H1 (cell line): ENCODE measurements around the gene CTSH. TPM values are rescaled to one million over a fixed set of nuclear protein-coding genes. Genes with fewer than 3 reads are reported as not detected.

Experiments used
- CTCF ChIA-PET: fragments of 300-600 bp; sonication (Branson Sonifier 250); formaldehyde crosslinking; loops from one replicate; lab custom pipeline; 2021; ENCODE audit not compliant: partially characterized antibody; lab: Charles Lee
- POLR2A ChIA-PET: fragments of 300-600 bp; sonication (Branson Sonifier 250); formaldehyde crosslinking; loops from one replicate; lab custom pipeline; 2021; ENCODE audit warnings: inconsistent platforms; ENCODE audit not compliant: partially characterized antibody; lab: Charles Lee
- DNase-seq, 2 experiments: peaks; one replicate each; pipeline versions ENCODE4 v3.0.0 to v3.0.0-alpha.2; 2010 to 2022; ENCODE audit warnings: low spot score in 2 of 2, low read depth in 1 of 2, mixed read lengths in 1 of 2
- FAIRE-seq: peaks from 2 replicates; lab custom pipeline; 2011; peaks lifted over from hg19 to GRCh38; lab: Jason Lieb, UNC
- H2AFZ ChIP-seq: 2 replicates; pipeline ENCODE4 v1.8.1; 2012; ENCODE audit warnings: low read length, inconsistent platforms
- H2AK5ac ChIP-seq: 2 replicates; pipeline ENCODE4 v1.6.1; 2013; ENCODE audit warnings: low read depth, low read length
- H2BK120ac ChIP-seq: replicated peaks from 2 replicates; pipeline ENCODE3; 2013; ENCODE audit warnings: low read depth, low read length, inconsistent platforms
- H2BK12ac ChIP-seq: 2 replicates; pipeline ENCODE4 v1.6.1; 2013; ENCODE audit warnings: low read depth, low read length
- H2BK15ac ChIP-seq: 2 replicates; pipeline ENCODE4 v1.6.1; 2013; ENCODE audit warnings: low read length
- H2BK20ac ChIP-seq: 2 replicates; pipeline ENCODE4 v1.6.1; 2013; ENCODE audit warnings: low read length
- H2BK5ac ChIP-seq: 2 replicates; pipeline ENCODE4 v1.6.1; 2013; ENCODE audit warnings: low read depth, low read length
- H3K14ac ChIP-seq: 2 replicates; pipeline ENCODE4 v1.6.1; 2013; ENCODE audit warnings: inconsistent platforms; ENCODE audit not compliant: insufficient read length
- H3K18ac ChIP-seq: 2 replicates; pipeline ENCODE4 v1.6.1; 2013; ENCODE audit warnings: low read length; ENCODE audit errors: extremely low read depth
- H3K23ac ChIP-seq: 2 replicates; pipeline ENCODE4 v1.6.1; 2013; ENCODE audit warnings: inconsistent platforms; ENCODE audit not compliant: insufficient read length
- H3K23me2 ChIP-seq: 2 replicates; pipeline ENCODE4 v1.6.1; 2013; ENCODE audit warnings: low read depth, low read length
- H3K27ac ChIP-seq: 2 replicates; pipeline ENCODE4 v1.6.1; 2011; ENCODE audit warnings: low read depth, low read length, inconsistent platforms
- H3K27me3 ChIP-seq, 4 experiments: replicated peaks in 1 of 4; 1 replicate in 1 of 4; 2 replicates in 3 of 4; pipeline versions ENCODE4 v1.6.1 to v1.8.1; 2011 to 2013; ENCODE audit warnings: low read length in 3 of 4, mild to moderate bottlenecking in 3 of 4, inconsistent platforms in 2 of 4, mixed read lengths in 2 of 4, moderate library complexity in 1 of 4; ENCODE audit not compliant: control insufficient read depth in 3 of 4, insufficient read depth in 3 of 4; ENCODE audit errors: extremely low read depth in 1 of 4
- H3K36me3 ChIP-seq, 4 experiments: 2 replicates each; pipeline versions ENCODE4 v1.6.1 to v1.8.1; 2011 to 2013; ENCODE audit warnings: mild to moderate bottlenecking in 4 of 4, low read length in 3 of 4, moderate library complexity in 2 of 4, control low read depth in 1 of 4, inconsistent platforms in 1 of 4; ENCODE audit not compliant: insufficient read depth in 4 of 4, control insufficient read depth in 2 of 4
- H3K4ac ChIP-seq: replicated peaks from 2 replicates; pipeline ENCODE3; 2013; ENCODE audit warnings: low read length, low read depth, mixed read lengths, inconsistent platforms; ENCODE audit not compliant: insufficient read length
- H3K4me1 ChIP-seq, 4 experiments: replicated peaks in 1 of 4; 1 replicate in 1 of 4; 2 replicates in 3 of 4; pipeline versions ENCODE4 v1.6.1 to v1.8.1; 2011 to 2013; ENCODE audit warnings: low read length in 3 of 4, inconsistent platforms in 2 of 4, mixed read lengths in 1 of 4; ENCODE audit not compliant: insufficient read depth in 4 of 4, control insufficient read depth in 3 of 4
- H3K4me2 ChIP-seq, 2 experiments: 2 replicates each; pipeline versions ENCODE4 v1.6.1 to v1.8.1; 2011 to 2013; ENCODE audit warnings: low read depth in 2 of 2, low read length in 2 of 2, control low read depth in 1 of 2, inconsistent platforms in 1 of 2, mild to moderate bottlenecking in 1 of 2; ENCODE audit not compliant: insufficient read depth in 1 of 2
- H3K4me3 ChIP-seq, 4 experiments: fragments of 200-600, 300-600 bp in 1 of 4; sonication (generic), shearing (Covaris generic), sonication (Bioruptor Twin) in 1 of 4; 2 replicates each; pipeline versions ENCODE4 v1.5.1 to v1.8.1; 2011 to 2016; ENCODE audit warnings: low read length in 4 of 4, low read depth in 3 of 4, control low read depth in 2 of 4, inconsistent platforms in 2 of 4, mild to moderate bottlenecking in 2 of 4, mixed read lengths in 1 of 4, moderate library complexity in 1 of 4; ENCODE audit not compliant: insufficient read depth in 2 of 4; ENCODE audit errors: extremely low read depth in 1 of 4
- H3K56ac ChIP-seq: replicated peaks from 2 replicates; pipeline ENCODE3; 2013; ENCODE audit warnings: low read depth, mild to moderate bottlenecking, mixed read lengths, low read length, inconsistent platforms; ENCODE audit not compliant: insufficient read length
- H3K79me1 ChIP-seq: 2 replicates; pipeline ENCODE4 v1.6.1; 2013; ENCODE audit warnings: low read depth, low read length, control low read depth
- H3K79me2 ChIP-seq, 2 experiments: 2 replicates each; pipeline versions ENCODE4 v1.6.1 to v1.8.1; 2012 to 2013; ENCODE audit warnings: low read length in 2 of 2, mild to moderate bottlenecking in 2 of 2, inconsistent platforms in 1 of 2; ENCODE audit not compliant: insufficient read depth in 2 of 2, control insufficient read depth in 1 of 2
- H3K9ac ChIP-seq, 4 experiments: replicated peaks in 1 of 4; 1 replicate in 1 of 4; 2 replicates in 3 of 4; pipeline versions ENCODE4 v1.6.1 to v1.8.1; 2011 to 2013; ENCODE audit warnings: low read depth in 3 of 4, low read length in 3 of 4, control low read depth in 2 of 4, mild to moderate bottlenecking in 2 of 4, moderate library complexity in 2 of 4, inconsistent platforms in 1 of 4; ENCODE audit errors: extremely low read depth in 1 of 4
- H3K9me3 ChIP-seq, 2 experiments: 2 replicates each; pipeline versions ENCODE4 v1.6.1 to v1.8.1; 2012 to 2013; ENCODE audit warnings: mild to moderate bottlenecking in 2 of 2, moderate library complexity in 2 of 2, control low read depth in 1 of 2, inconsistent platforms in 1 of 2, low read depth in 1 of 2, low read length in 1 of 2, mixed read lengths in 1 of 2; ENCODE audit not compliant: insufficient read depth in 2 of 2
- H4K20me1 ChIP-seq, 2 experiments: replicated peaks in 1 of 2; 2 replicates each; pipeline versions ENCODE3 to v1.8.1; 2011 to 2013; ENCODE audit warnings: inconsistent platforms in 2 of 2, low read length in 2 of 2, mild to moderate bottlenecking in 1 of 2; ENCODE audit not compliant: insufficient read depth in 2 of 2, control insufficient read depth in 1 of 2
- H4K5ac ChIP-seq: 2 replicates; pipeline ENCODE4 v1.6.1; 2013; ENCODE audit warnings: low read length, low read depth, mixed read lengths, inconsistent platforms; ENCODE audit not compliant: insufficient read length
- H4K8ac ChIP-seq: 2 replicates; pipeline ENCODE4 v1.8.0; 2013; ENCODE audit warnings: mild to moderate bottlenecking, moderate library complexity, low read length, inconsistent platforms; ENCODE audit not compliant: insufficient read depth; ENCODE audit errors: extremely low read depth
- H4K91ac ChIP-seq: replicated peaks from 2 replicates; pipeline ENCODE3; 2013; ENCODE audit warnings: low read length, mixed read lengths, inconsistent platforms; ENCODE audit not compliant: insufficient read length
- BCL11A ChIP-seq, 2 experiments: IDR thresholded peaks; one replicate each; pipeline ENCODE4 v1.6.1; 2011; ENCODE audit warnings: low read depth in 2 of 2, low read length in 2 of 2, mild to moderate bottlenecking in 2 of 2
- HDAC6 ChIP-seq: IDR thresholded peaks from one replicate; pipeline ENCODE4 v1.7.1; 2012; ENCODE audit warnings: low read depth, mild to moderate bottlenecking, inconsistent platforms, low read length, moderate library complexity
- JUN ChIP-seq: IDR thresholded peaks from 2 replicates; pipeline ENCODE4 v1.6.1; 2011; ENCODE audit warnings: low read depth, mild to moderate bottlenecking, improper control_type of control experiment, low read length
- MAX ChIP-seq: IDR thresholded peaks from 2 replicates; pipeline ENCODE4 v1.6.1; 2012; ENCODE audit warnings: inconsistent platforms
- POU5F1 ChIP-seq: IDR thresholded peaks from 2 replicates; pipeline ENCODE4 v1.6.1; 2011; ENCODE audit warnings: low read depth, mild to moderate bottlenecking, low read length, moderate library complexity
- RAD21 ChIP-seq, 2 experiments: IDR thresholded peaks in 1 of 2; conservative IDR thresholded peaks in 1 of 2; 2 replicates each; pipeline ENCODE4 v1.6.1; 2011; ENCODE audit warnings: low read depth in 2 of 2, low read length in 2 of 2, improper control_type of control experiment in 1 of 2, inconsistent platforms in 1 of 2, mild to moderate bottlenecking in 1 of 2, moderate library complexity in 1 of 2
- TEAD4 ChIP-seq: IDR thresholded peaks from 2 replicates; pipeline ENCODE4 v1.6.1; 2012; ENCODE audit warnings: low read depth, low read length, inconsistent platforms, mixed read lengths
- USF2 ChIP-seq: IDR thresholded peaks from 2 replicates; pipeline ENCODE4 v1.6.1; 2011; ENCODE audit warnings: low read length, improper control_type of control experiment
- WGBS, 2 experiments: shearing (Covaris generic) in 1 of 2; methylation state at CpG; one replicate each; pipeline versions ENCODE4 v1.1.6 to v1.1.7; 2013 to 2015; ENCODE audit warnings: low lambda C conversion rate in 2 of 2, mixed read lengths in 2 of 2, inconsistent platforms in 1 of 2, low coverage in 1 of 2, missing lambda C conversion rate in 1 of 2; ENCODE audit not compliant: insufficient replicate concordance in 2 of 2, insufficient coverage in 1 of 2, insufficient read length in 1 of 2; ENCODE audit errors: extremely low coverage in 1 of 2, missing lambda C conversion rate in 1 of 2; 5-methylcytosine and 5-hydroxymethylcytosine counted together
- polyA plus RNA-seq, 7 experiments: library from polyadenylated mRNA; depleted of rRNA in 3 of 7; stranded (reverse) in 5 of 7; unstranded in 2 of 7; fragments of >200 nt in 5 of 7; fragments of 200-250 nt in 2 of 7; gene quantifications; 1 replicate in 5 of 7; 2 replicates in 1 of 7; 4 replicates in 1 of 7; pipeline versions ENCODE4 v1.2.1 to v1.2.3, GENCODE V29; 2011 to 2013; ENCODE audit warnings: missing spikeins in 2 of 7, mixed read lengths in 2 of 7
- total RNA-seq: library from RNA; stranded (reverse); fragmentation: NEBNext Ultra II Directional; extraction: Animal tissue kit (Norgen Biotek cat#: 25700); gene quantifications from 2 replicates; pipeline ENCODE4 v1.2.1, GENCODE V29; 2021
- TF ChIP-seq, protein P1 (sequence below): IDR thresholded peaks from 2 replicates; pipeline ENCODE4 v1.6.1; 2012; ENCODE audit warnings: inconsistent platforms

The CTSH gene
- total and polyA plus RNA-seq, 2 of the 8 experiments (the other 6 are each of a cell fraction or from before 2014, with no cell fraction given): 34.0 to 36.8 TPM

GRCh38 chr15:78906316-78906620 lies 38.6 kb downstream of the CTSH start:
- FAIRE-seq: no peak

More at GRCh38 chr15:78906316-78906620, 38.6 kb downstream of the CTSH start:
- H4K8ac ChIP-seq: no peak overlapping the region
- H3K9ac ChIP-seq: no peak overlapping the region
- no peaks in the 10 kb centered on the region for H3K9me3 ChIP-seq
- TF ChIP-seq POU5F1 (no peak), MAX (no peak), JUN (no peak), TEAD4 (no peak), RAD21 (IDR thresholded peaks at IDR 0.05 in 1 of 2, conservative IDR thresholded peaks at IDR 0.05 in 1 of 2; ENCODE audit: low read depth in 2 of 2, low read length in 2 of 2) (no peak), USF2 (no peak), HDAC6 (no peak), BCL11A (IDR thresholded peaks at IDR 0.05; ENCODE audit: low read depth in 2 of 2, low read length in 2 of 2) (no peak)
- TF ChIP-seq, protein P1, sequence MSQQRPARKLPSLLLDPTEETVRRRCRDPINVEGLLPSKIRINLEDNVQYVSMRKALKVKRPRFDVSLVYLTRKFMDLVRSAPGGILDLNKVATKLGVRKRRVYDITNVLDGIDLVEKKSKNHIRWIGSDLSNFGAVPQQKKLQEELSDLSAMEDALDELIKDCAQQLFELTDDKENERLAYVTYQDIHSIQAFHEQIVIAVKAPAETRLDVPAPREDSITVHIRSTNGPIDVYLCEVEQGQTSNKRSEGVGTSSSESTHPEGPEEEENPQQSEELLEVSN: no peak
- no peak overlapping the region for H3K27ac ChIP-seq
- 0 out of 4 replicates have a peak, but pooled peaks cover 0 to 3% of the 10 kb centered on the region in 2 experiments for H3K79me2 ChIP-seq
- H2AFZ ChIP-seq: no peak overlapping the region
- peaks cover 4% of the 10 kb centered on the region for H3K79me1 ChIP-seq
- no peak overlapping the region for H2BK15ac ChIP-seq
- H3K4me2 ChIP-seq: no peak overlapping the region
- no peaks in the 10 kb centered on the region; the same call in 1 of the 2 replicates for H3K23me2 ChIP-seq
- H3K4ac ChIP-seq: no peak overlapping the region
- DNase-seq: no peak
- no peak overlapping the region for H4K5ac ChIP-seq
- H2BK12ac ChIP-seq: no peak overlapping the region
- H3K14ac ChIP-seq: no peak overlapping the region
- H3K4me1 ChIP-seq: peaks cover 0 to 3% (median 1%) of the 10 kb centered on the region in 4 experiments; a peak in 3 of 7 replicates
- H2AK5ac ChIP-seq: no peak overlapping the region
- H2BK20ac ChIP-seq: no peak overlapping the region
- no peak overlapping the region for H2BK5ac ChIP-seq
- H3K27me3 ChIP-seq: no peaks in the 10 kb centered on the region
- H3K36me3 ChIP-seq: peaks cover 4 to 57% (median 30%) of the 10 kb centered on the region in 4 experiments
- WGBS, 2 experiments: 91% methylated on average over 2 of the region's 2 CpGs; no CpG with 5 or more reads in 1 of the 2 experiments
- H3K18ac ChIP-seq: no peak overlapping the region
- no peak overlapping the region for H2BK120ac ChIP-seq
- ChIA-PET CTCF (interaction anchor here (0.6 to 11.2 kb wide), 19 partner anchors 9 to 599 kb away, joined by 3 to 171 read pairs (median 8); partner anchors contain the start of gene ADAMTS7), POLR2A (interaction anchor here (0.6 to 1.4 kb wide), 7 partner anchors 11 to 178 kb away, joined by 3 to 6 read pairs (median 3); partner anchors contain the start of gene CTSH)
- no peak overlapping the region for H4K91ac ChIP-seq
- no peak overlapping the region for H3K4me3 ChIP-seq
- peaks cover 8 to 17% of the 10 kb centered on the region in 2 experiments for H4K20me1 ChIP-seq
- no peak overlapping the region for H3K23ac ChIP-seq
- no peak overlapping the region for H3K56ac ChIP-seq
